HG03439 (cell line): Measurements from ENCODE around the gene NDUFA8.
A peak's percentile ranks its signal among the peaks of the same experiment; 100 is the strongest.

Source experiments
- ATAC-seq: cut with Tn5 transposase; IDR thresholded peaks from one replicate; pipeline ENCODE4 v1.9.1; 2021; ENCODE audit warnings: mild to moderate bottlenecking, moderate library complexity; ENCODE audit not compliant: unreplicated experiment

Gene NDUFA8

GRCh38 chr9:122138560-122139268, 20.9 kb downstream of the NDUFA8 start:
- ATAC-seq: no peak

GRCh38 chr9:122135529-122135859, 24.1 kb downstream of the NDUFA8 start:
- ATAC-seq: no peak

GRCh38 chr9:122134822-122135528, 24.6 kb downstream of the NDUFA8 start:
- no peak for ATAC-seq

- no peak for ATAC-seq
Measured at GRCh38 chr9:122133984-122134535, 25.5 kb downstream of the NDUFA8 start.

GRCh38 chr9:122133263-122133983, 26.2 kb downstream of the NDUFA8 start:
- ATAC-seq: no peak

- no peak for ATAC-seq
Measured at GRCh38 chr9:122132539-122132938, 27.0 kb downstream of the NDUFA8 start.

GRCh38 chr9:122131401-122132001, 28.1 kb downstream of the NDUFA8 start:
- ATAC-seq: no peak

GRCh38 chr9:122130837-122131236, 28.7 kb downstream of the NDUFA8 start:
- no peak for ATAC-seq

- ATAC-seq: no peak
Measured at GRCh38 chr9:122129969-122130368, 29.6 kb downstream of the NDUFA8 start.

GRCh38 chr9:122128969-122129343, 30.6 kb downstream of the NDUFA8 start:
- ATAC-seq: no peak

GRCh38 chr9:122128007-122128968, 31.3 kb downstream of the NDUFA8 start:
- no peak for ATAC-seq

GRCh38 chr9:122127396-122127798, 32.2 kb downstream of the NDUFA8 start:
- no peak for ATAC-seq

- no peak for ATAC-seq
Measured at GRCh38 chr9:122126331-122127261, 33.0 kb downstream of the NDUFA8 start.

- ATAC-seq: no peak
Measured at GRCh38 chr9:122125509-122126330, 33.9 kb downstream of the NDUFA8 start.

- ATAC-seq: peak; percentile 70
Measured at GRCh38 chr9:122125158-122125508, 34.4 kb downstream of the NDUFA8 start.

GRCh38 chr9:122124528-122124927, 35.1 kb downstream of the NDUFA8 start:
- ATAC-seq: no peak

GRCh38 chr9:122124048-122124447, 35.5 kb downstream of the NDUFA8 start:
- ATAC-seq: no peak

GRCh38 chr9:122122903-122123632, 36.5 kb downstream of the NDUFA8 start:
- ATAC-seq: no peak
